NCI-H1048 (cell line): ENCODE results near the gene KIF13A.
"Not testable (repeated sequence)": the region's sequence is repeated elsewhere in the genome, so short reads cannot be mapped to it uniquely, and the experiment has no call there.

ENCODE experiments used
- DNase-seq: peaks from one replicate; lab custom pipeline; 2025; lab: John Stamatoyannopoulos, UW

Gene KIF13A

DNA sequence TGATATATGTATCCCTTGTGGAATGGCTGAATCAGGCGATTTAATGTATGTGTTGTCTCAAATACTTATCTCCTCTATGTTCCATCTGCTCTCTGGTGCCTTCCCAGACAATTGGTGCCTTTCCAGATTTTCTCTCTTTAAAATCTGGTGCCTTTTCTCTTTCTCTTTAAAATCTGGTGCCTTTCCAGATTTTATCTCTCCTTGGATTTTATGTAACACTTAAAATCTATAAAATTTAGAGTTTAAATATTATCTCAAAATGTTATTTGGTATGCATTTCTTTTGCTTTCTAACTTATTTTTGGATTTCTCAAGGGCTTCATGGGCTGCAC lies 116.3 kb downstream of the KIF13A start:
- no peak for DNase-seq

DNA sequence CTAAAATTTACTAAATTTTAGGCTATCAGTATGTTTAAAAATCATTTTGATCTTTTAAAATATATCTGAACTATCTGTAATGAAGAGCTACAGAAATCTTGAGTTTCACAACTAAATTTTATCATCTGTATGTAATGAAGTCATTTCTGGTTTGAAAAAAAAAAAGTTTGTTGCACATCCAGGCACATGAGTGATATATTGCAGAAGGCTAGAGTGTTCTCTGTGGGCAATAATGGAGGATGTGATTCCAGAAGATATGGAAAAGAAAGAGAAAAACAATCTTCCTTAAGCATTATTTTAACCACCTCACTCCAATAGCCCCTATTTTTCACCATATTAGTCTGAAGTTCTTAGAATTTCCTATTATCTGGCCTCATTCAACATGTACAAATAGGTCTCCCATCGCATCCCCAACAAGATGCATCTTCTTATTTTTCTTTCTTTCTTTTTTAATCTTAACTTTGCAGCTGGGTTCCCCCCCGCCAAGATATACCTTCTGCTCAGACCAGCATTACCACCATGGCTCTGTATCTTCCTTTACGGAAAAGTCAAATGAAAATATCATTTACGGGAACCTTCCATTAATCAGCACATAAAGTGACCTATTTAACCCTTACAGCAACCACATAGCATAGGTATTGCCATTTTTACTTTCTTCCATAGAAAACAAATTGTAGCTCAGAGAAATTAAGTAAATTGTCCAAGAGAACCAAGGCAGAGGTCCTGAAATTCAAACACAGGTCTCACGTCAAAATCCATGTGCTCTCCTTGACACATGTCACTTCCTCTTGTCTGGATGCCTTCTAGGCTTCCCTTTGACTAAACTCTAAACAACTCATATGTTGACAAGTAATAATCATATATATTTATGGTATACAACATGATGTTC lies 116.9 kb downstream of the KIF13A start:
- no peak for DNase-seq

GRCh38 chr6:17869753-17870050 lies 117.7 kb downstream of the KIF13A start:
- DNase-seq = no peak

DNA sequence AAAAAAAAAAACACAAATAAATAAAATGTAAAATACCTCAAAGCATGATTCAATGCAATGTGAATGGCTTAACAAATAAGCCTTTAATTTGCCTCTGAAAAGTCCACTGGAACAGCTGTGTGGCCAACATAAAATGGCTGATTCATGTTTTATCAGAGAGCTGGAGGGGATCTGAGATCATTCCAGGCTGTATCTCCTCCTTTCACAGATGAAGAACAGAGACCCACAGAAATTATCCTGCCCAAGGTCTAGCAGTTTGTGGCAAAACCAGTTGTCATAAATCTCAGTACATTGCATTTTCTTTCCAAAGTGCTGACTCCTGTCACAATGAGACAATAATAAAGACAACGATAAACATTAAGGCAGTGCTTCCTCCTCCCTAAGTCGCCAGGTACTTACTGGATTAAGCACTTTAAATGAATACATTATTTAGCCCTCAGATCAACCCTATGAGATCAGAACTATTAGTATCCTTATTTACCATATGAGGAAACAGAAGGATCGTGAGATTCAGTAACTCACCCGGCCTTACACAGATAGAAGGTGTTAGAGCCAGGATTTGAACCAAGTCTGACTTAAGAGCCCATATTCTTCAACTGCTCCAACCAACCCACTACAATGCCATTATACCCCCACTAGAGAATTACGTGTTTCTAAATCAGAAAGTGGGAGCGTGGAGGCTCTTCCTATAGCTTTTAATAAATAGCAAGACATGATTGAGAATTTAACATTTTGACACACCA lies 118.3 kb downstream of the KIF13A start:
- no peak for DNase-seq

DNA sequence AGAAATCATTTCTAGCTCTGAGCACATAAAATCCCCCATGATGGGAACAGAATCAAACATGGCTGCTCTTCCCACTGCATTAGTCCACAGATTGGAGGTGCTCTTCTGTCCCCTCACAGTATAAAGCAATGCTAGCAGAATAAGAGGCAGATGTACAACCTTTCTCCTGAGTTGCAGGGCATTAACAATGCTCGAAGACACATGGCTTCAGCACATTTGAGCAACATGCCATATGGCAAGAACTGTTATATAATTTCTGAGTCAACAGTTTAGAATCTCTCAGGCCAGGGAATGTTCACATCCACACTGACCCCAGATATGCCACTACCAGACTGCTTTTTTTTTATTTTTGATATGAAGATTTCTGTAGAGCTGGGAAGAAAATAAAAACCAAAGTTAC lies 119.6 kb downstream of the KIF13A start:
- DNase-seq = no peak

DNA sequence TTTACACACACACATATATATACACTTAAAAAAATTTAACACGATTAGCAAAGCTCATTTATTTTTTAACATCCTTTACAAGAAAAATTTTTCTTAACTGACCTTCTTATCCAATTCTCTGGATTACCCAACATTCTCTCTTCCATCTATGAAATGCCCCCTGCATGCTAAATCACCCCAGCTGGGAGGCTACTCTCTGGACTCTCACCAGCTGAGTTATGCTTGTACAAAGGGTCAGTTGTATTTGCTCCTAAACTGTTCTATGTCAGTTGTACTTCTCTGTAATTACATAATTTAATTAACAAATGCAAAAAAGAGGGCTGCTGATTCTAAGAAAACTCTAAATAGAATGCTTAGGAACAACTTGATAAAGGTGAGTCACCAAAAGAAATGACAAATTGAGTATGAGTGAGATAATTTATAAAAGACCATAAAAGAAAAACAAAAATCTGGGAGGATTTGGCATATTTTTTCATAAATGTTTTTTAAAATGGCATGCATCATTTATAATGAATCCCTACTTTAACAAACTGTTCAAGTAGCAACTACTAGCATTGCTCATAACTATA lies 120.5 kb downstream of the KIF13A start:
- no peak for DNase-seq

DNA sequence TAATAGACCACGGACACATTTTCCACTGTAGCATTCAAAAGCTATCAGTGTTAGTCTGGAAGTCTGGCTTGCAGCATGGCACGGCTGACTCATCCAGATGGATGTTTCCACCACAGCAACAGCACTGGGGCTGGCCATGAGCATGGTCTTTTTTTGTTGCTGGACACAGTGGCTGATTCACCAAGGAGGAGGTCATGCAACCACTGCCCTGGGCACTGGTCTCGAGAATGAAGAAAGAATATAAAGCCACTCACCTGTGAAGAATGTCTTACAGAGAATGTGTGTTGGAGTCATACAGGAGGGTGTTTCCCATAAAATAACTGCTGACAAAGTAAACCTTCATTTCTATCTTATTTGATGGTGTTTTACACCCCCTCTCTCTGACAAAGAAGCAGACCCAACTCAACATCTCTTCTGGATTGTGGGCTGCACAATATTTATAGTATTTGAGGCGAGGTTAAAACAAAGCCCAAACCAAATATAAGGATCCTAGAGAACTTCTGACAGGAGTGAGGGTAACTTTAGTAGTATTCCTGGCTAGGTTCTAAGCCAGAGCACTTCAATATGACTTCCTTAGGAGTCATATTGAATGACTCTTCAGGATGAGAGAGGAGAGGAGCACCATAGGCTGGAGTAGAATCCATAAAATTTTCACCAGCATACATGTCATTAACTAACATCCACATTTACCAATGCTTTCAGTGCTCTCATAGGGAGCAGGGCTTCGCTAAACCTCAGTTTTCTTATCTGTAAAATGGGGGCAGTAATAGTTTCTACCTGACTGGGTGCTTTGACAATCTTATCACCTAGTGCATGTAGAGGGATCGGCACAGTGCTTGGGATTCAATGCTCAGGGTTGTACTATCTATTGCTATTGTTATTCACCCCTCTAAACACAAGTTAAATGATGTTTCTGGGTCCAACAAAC lies 121.4 kb downstream of the KIF13A start:
- no peak for DNase-seq

DNA sequence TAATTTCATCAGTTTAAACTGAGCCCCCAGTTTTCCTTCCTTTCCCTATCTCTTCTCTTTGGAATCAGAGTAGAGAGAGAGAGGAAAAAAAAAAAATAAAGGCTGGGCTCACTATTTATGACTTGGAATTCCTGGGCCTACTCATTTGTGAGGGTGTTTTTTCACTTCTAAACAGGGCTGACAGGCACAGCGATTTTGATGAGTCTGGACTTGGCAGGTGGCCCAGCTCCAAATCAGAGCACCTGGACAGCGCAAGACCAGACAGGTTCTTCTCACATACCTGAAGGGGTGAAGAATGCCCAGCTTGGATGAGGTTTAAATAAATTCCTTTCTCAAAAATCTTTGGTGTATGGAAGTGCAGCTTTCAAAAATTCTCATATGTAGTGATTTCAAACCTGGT lies 122.2 kb downstream of the KIF13A start:
- DNase-seq = no peak

- no peak for DNase-seq
These were observed 123.3 kb downstream of the KIF13A start for GRCh38 chr6:17863901-17864754.

DNA sequence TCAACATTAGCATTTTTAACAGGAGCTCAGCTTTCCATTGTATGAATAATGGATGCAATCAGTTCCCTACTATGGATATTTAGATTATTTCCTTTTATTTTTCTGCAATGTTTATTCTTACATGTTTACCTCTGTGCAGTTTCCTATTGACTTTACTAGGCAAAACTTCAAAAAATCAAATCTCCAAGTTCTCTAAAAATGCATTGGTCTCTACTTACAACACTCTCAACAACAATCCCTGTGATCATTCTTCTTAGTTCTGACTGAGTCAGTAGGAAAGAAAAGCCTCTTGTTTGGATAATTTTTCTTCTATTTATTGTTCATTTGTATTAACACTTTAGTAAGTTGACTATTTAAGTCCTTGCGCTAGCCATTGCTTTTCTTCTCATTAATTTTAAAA lies 126.1 kb downstream of the KIF13A start:
- no peak for DNase-seq

GRCh38 chr6:17859846-17860245 lies 127.6 kb downstream of the KIF13A start:
- DNase-seq = no peak

GRCh38 chr6:17858584-17858983 lies 128.9 kb downstream of the KIF13A start:
- no peak for DNase-seq

DNA sequence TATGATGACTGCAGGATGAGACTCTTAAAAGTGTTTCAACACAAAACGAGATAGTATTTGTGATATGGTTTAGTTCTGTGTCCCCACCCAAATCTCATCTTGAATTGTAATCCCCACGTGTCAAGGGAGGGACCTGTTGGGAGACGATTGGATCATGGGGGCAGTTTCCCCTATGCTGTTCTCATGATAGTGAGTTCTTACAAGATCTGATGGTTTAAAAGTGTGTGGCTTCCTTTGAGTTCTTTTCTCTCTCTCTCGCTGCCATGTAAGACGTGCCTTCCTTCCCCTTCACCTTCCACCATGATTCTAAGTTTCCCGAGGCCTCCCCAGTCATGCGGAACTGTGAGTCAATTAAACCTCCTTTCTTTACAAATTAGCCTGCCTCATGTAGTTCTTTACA lies 130.2 kb downstream of the KIF13A start:
- not testable (repeated sequence) for DNase-seq

DNA sequence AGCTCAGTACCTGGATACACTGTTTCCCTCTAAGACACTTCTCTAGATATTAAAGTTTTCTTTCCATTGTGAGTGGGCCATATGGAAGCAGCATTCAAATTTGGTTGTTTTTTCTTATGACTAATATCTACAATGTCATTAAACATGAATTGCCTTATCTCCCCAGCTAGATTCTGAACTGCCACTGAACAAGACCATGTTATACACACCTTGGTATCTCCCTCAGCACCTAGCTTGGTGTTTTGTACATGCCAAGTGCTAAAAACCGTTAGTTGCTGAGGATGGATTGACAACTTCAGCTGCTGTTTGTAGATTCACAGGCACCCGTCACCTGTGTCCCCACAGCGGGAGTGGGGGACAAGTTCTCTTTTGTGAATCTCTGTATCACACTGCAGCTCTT lies 131.1 kb downstream of the KIF13A start:
- DNase-seq = no peak

- no peak for DNase-seq
These were observed 132.1 kb downstream of the KIF13A start for GRCh38 chr6:17855381-17855780.

- DNase-seq = no peak
These were observed 133.9 kb downstream of the KIF13A start for GRCh38 chr6:17853533-17853932.

- no peak for DNase-seq
These were observed 135.7 kb downstream of the KIF13A start for GRCh38 chr6:17851720-17852161.

DNA sequence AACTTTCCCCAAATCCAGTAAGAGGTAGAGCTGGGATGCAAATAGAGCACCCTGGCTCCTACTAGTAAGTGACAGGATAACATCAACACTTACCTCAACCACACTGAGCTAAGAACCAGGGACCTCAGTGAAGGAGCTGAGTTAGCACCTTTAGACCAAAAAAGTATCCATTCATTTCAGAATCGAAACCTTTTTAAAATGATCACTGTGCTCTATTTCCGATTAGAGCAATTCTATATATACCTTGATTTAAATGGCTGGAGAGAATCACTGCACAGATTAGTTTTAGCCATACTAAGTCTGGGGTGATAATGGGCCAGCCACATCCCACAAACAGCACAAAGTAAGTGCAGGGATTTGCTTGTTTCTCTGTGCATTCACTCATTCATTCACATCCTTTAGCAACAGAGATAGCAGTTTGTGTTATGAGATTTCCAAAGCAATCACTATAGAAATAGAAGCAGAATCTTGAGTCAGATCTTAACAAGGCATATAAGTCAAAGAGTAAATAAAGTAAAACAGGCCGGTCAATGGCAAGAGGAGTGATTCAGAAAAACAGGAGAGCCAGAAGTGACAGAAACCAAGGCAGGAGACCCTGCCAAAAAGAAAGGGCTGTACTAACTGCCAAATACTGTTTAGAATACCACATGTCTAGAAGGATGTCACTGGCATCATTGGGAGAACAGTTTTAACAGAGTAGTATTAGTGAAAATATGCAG lies 136.3 kb downstream of the KIF13A start:
- DNase-seq = no peak

GRCh38 chr6:17850281-17850680 lies 137.2 kb downstream of the KIF13A start:
- DNase-seq = no peak

GRCh38 chr6:17847203-17847760 lies 140.2 kb downstream of the KIF13A start:
- no peak for DNase-seq
